Tibial nerve (tissue), 4 donors: Measurements from ENCODE around the gene BCAR1.

Source experiments
- CTCF ChIP-seq, 5 experiments: fragments of 200-600 bp in 3 of 5; fragments of 450-650 bp in 2 of 5; sonication (generic) in 3 of 5; IDR thresholded peaks; one replicate each; pipeline ENCODE4 v1.5.1; 2016 to 2019; ENCODE audit warnings: antibody characterized with exemption in 5 of 5, mild to moderate bottlenecking in 3 of 5, moderate library complexity in 2 of 5
- EP300 ChIP-seq, 2 donors: sonication (generic); formaldehyde crosslinking; IDR thresholded peaks; one replicate each; pipeline ENCODE4 v1.6.1; 2017; ENCODE audit warnings: antibody characterized with exemption in 2 of 2, mild to moderate bottlenecking in 1 of 2
- POLR2A ChIP-seq, 2 donors: fragments of 450-650 bp; IDR thresholded peaks; one replicate each; pipeline ENCODE4 v1.6.1; 2017; ENCODE audit warnings: antibody characterized with exemption in 2 of 2, mild to moderate bottlenecking in 2 of 2, moderate library complexity in 2 of 2

GRCh38 chr16:75218256-75219076, 33.0 kb downstream of the BCAR1 start, which contains the start of gene CTRB1:
- TF ChIP-seq EP300 (IDR thresholded peaks at IDR 0.05): no peak
- no peak for TF ChIP-seq CTCF (IDR thresholded peaks at IDR 0.05)
- TF ChIP-seq POLR2A (IDR thresholded peaks at IDR 0.05): no peak
